ENCODE data around the gene KLHL26. TPM values are rescaled to one million over a fixed set of nuclear protein-coding genes. Genes with fewer than 3 reads are reported as not detected.

KLHL26 gene

GRCh38 chr19:18719541-18719940 is 82.7 kb downstream of the KLHL26 start:
- Histone ChIP-seq H3K4me3 (ENCODE audit: low read length in 2 of 2) (no peak overlapping the region), H3K9me3 (replicated peaks in 1 of 2; ENCODE audit: control insufficient read depth in 2 of 2, insufficient read depth in 1 of 2, low read depth in 1 of 2, low read length in 2 of 2) (peaks cover 2 to 4% of the 10 kb centered on the region in 2 donors), H3K36me3 (replicated peaks in 1 of 2; ENCODE audit: control insufficient read depth in 2 of 2, insufficient read depth in 2 of 2, low read length in 2 of 2) (peaks cover 2 to 4% of the 10 kb centered on the region in 2 donors), H3K4ac (ENCODE audit: low read length) (no peak overlapping the region), H2BK12ac (ENCODE audit: low read length) (no peak overlapping the region), H2BK5ac (ENCODE audit: low read length) (no peak overlapping the region), H3K27ac (replicated peaks; ENCODE audit: low read length) (no peak overlapping the region), H3K9ac (ENCODE audit: low read depth, low read length, poor library complexity) (no peak overlapping the region), H3K4me2 (ENCODE audit: insufficient read depth, low read length, poor library complexity, severe bottlenecking) (no peak overlapping the region), H3K14ac (ENCODE audit: low read length) (no peak overlapping the region), H3K79me1 (ENCODE audit: low read depth, low read length) (peaks cover 23% of the 10 kb centered on the region), H2AFZ (ENCODE audit: low read length) (no peak overlapping the region), H4K91ac (ENCODE audit: low read depth, low read length, poor library complexity) (no peak overlapping the region), H3K27me3 (ENCODE audit: control insufficient read depth in 3 of 3, insufficient read depth in 3 of 3, low read depth in 1 of 3, low read length in 3 of 3) (no peaks in the 10 kb centered on the region), H2AK5ac (ENCODE audit: low read depth, low read length) (no peak overlapping the region), H3K23ac (ENCODE audit: low read depth, low read length, poor library complexity) (no peak overlapping the region), H2BK120ac (ENCODE audit: low read depth, low read length) (no peak overlapping the region), H3K4me1 (ENCODE audit: control insufficient read depth in 2 of 2, insufficient read depth in 1 of 2, low read depth in 1 of 2, low read length in 2 of 2) (peaks cover 0 to 12% of the 10 kb centered on the region in 2 donors), H3K18ac (ENCODE audit: low read length) (peak overlapping the region; percentile 64), H2BK15ac (ENCODE audit: low read length) (no peak overlapping the region), H4K8ac (ENCODE audit: low read depth, low read length) (no peak overlapping the region)
- DNase-seq (ENCODE audit: low spot score) = no peak
- WGBS, 2 donors (ENCODE audit: extremely low coverage in 2 of 2, insufficient read length in 2 of 2, insufficient replicate concordance in 1 of 2) = no CpG with 5 or more reads among the region's 25 CpGs

Small RNA genes within 50 kb of the gene (small RNA-seq; reads per million reads assigned to genes)
- gene RN7SL155P (ENCODE audit: insufficient read depth) = not detected

Data from neuronal stem cell (in vitro differentiated cells).